ENCODE data around the gene ACSL1. TPM values are rescaled to one million over a fixed set of nuclear protein-coding genes. Genes with fewer than 3 reads are reported as not detected.

Gene ACSL1
- total RNA-seq, 1 donor: 26.2 TPM

- no peak for TF ChIP-seq CTCF (IDR thresholded peaks at IDR 0.05; ENCODE audit: insufficient read depth, low read length)
- no peak overlapping the region for H3K4me3 ChIP-seq (ENCODE audit: low read depth, low read length)
- no peak for DNase-seq (ENCODE audit: low read depth)
Observed at GRCh38 chr4:184822356-184822755, 3.4 kb downstream of the ACSL1 start.

DNA sequence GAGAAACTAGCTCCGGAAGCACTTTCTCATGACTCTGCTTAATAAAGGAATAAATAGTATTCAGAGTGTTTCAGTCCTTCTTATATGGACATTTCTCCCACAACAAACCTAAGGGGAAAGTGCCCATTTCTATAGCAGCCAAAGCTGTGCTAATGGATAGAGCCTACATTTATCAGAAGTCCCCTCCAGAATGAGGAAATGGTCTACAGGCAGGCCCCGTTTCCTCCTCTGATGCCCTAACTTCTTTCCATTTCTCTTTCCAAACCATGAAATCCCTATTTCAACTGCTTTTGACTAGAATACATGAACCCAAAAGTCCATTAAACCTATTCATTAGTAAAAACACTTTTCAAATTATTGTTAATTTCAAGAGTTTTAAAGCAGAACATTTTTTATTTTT, 4.5 kb downstream of the ACSL1 start:
- TF ChIP-seq CTCF (IDR thresholded peaks at IDR 0.05; ENCODE audit: insufficient read depth, low read length): no peak
- no peak overlapping the region for H3K4me3 ChIP-seq (ENCODE audit: low read depth, low read length)
- DNase-seq (ENCODE audit: low read depth): no peak

DNA sequence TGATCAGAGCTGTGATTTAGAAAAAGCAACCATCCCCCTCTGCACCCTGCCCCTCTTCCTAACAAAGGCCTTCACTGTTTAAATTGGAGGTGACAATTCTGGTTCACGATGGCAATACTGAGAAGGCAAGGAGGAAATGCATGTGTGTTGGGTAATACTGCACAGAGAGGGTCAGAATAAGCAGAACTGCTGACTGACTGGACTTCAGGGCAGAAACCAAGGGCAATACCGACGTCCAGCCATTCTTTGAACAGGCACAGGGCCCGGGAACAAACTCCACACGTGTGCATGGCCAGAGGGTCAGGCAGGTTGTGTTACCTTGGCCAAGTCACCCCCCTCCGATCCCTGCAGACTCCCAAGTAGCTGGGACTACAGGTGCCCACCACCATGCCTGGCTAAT, 6.0 kb downstream of the ACSL1 start:
- no peak overlapping the region for H3K4me3 ChIP-seq (ENCODE audit: low read depth, low read length)
- DNase-seq (ENCODE audit: low read depth): no peak
- TF ChIP-seq CTCF (IDR thresholded peaks at IDR 0.05; ENCODE audit: insufficient read depth, low read length): no peak

GRCh38 chr4:184818216-184818564, 7.6 kb downstream of the ACSL1 start:
- no peak for DNase-seq (ENCODE audit: low read depth)
- H3K4me3 ChIP-seq (ENCODE audit: low read depth, low read length): no peak overlapping the region
- TF ChIP-seq CTCF (IDR thresholded peaks at IDR 0.05; ENCODE audit: insufficient read depth, low read length): no peak

- H3K4me3 ChIP-seq (ENCODE audit: low read depth, low read length): no peak overlapping the region
- no peak for DNase-seq (ENCODE audit: low read depth)
- no peak for TF ChIP-seq CTCF (IDR thresholded peaks at IDR 0.05; ENCODE audit: insufficient read depth, low read length)
Observed at GRCh38 chr4:184817494-184818215, 8.1 kb downstream of the ACSL1 start.

DNA sequence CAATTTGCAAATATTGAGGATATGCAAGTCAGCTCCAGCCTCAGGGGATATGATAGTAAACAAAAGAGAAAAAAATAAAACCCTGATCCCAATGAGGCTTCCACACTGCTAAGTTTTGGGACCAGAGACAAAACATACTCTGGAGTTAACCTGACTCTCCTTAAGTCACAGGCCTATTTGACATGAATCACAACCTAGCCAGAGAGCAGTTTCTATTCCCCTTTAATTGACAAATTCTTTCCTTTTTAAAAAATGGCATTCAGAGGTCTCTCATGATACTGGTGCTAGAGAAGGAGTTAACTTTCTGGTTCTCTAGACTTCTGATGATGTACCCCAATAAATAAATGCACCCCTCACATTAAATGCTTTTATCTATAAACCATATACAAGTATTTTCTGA, 8.8 kb downstream of the ACSL1 start:
- no peak for DNase-seq (ENCODE audit: low read depth)
- no peak overlapping the region for H3K4me3 ChIP-seq (ENCODE audit: low read depth, low read length)
- no peak for TF ChIP-seq CTCF (IDR thresholded peaks at IDR 0.05; ENCODE audit: insufficient read depth, low read length)

All from fibroblast of the aortic adventitia (primary cell).